GM21825 (cell line): ENCODE results near the gene AAK1.
"Not testable (repeated sequence)": the region's sequence is repeated elsewhere in the genome, so short reads cannot be mapped to it uniquely, and the experiment has no call there.

Experiments
- ATAC-seq: cut with Tn5 transposase; IDR thresholded peaks from one replicate; pipeline ENCODE4 v1.9.1; 2021; ENCODE audit warnings: mild to moderate bottlenecking, moderate library complexity; ENCODE audit not compliant: unreplicated experiment

The AAK1 gene

GRCh38 chr2:69419111-69419510 lies 224.4 kb downstream of the AAK1 start:
- not testable (repeated sequence) for ATAC-seq

DNA sequence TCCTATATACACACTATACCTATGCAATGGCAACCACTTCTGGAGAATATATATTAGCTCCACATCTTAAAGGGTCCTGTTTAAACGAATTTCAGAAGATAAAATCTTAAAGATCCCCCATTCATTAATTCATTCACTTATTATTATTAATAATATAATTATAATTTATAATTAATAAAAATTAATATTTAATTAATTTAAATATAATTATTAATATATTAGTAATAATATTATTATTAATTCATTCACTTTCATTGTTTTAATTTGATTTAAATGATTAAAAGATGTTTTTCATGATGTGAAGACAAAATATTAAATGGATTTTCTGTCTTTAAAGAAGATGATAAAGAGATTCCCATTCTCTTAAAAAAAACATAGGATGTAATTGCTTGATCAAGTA lies 227.4 kb downstream of the AAK1 start:
- no peak for ATAC-seq
